ENCODE data around the gene VSTM2B.

DNA sequence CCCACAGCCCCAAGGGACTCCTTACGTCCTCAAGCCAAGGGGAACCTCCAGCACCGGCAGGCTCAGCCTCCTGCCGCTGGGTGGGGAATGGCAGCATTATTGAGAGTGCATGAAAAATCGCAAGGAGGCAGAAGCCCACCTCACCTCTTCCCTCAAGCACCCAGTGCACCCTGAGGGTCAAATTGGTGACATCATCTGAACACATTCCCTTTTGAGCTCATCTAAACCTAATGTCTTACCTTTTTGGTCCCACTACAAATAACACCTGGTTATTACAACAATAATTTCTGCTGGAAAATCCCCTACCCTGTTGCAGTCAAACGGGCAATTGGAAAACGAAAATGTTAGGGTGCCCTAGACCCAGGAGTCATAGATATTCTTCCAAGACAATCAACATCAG, 68.1 kb downstream of the VSTM2B start:
- TF ChIP-seq EZH2 (IDR thresholded peaks at IDR 0.05) (no peak), EZH2phosphoT487 (IDR thresholded peaks at IDR 0.05) (no peak)
- TF ChIP-seq, protein P1, sequence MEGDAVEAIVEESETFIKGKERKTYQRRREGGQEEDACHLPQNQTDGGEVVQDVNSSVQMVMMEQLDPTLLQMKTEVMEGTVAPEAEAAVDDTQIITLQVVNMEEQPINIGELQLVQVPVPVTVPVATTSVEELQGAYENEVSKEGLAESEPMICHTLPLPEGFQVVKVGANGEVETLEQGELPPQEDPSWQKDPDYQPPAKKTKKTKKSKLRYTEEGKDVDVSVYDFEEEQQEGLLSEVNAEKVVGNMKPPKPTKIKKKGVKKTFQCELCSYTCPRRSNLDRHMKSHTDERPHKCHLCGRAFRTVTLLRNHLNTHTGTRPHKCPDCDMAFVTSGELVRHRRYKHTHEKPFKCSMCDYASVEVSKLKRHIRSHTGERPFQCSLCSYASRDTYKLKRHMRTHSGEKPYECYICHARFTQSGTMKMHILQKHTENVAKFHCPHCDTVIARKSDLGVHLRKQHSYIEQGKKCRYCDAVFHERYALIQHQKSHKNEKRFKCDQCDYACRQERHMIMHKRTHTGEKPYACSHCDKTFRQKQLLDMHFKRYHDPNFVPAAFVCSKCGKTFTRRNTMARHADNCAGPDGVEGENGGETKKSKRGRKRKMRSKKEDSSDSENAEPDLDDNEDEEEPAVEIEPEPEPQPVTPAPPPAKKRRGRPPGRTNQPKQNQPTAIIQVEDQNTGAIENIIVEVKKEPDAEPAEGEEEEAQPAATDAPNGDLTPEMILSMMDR (IDR thresholded peaks at IDR 0.05), result no peak
